ENCODE data around the gene UBE3C.
A peak's percentile ranks its signal among the peaks of the same experiment; 100 is the strongest.
"Not testable (repeated sequence)": the region's sequence is repeated elsewhere in the genome, so short reads cannot be mapped to it uniquely, and the experiment has no call there.

Gene UBE3C

GRCh38 chr7:157129907-157130460, 8.7 kb upstream of the UBE3C start:
- DNase-seq (ENCODE audit: low spot score), result no peak
- CTCF ChIA-PET, result no interaction called here
- no peak for TF ChIP-seq CTCF (conservative IDR thresholded peaks at IDR 0.05; ENCODE audit: low read depth)
- POLR2A ChIA-PET (ENCODE audit: low non-redundant PET), result no interaction called here
- no peak overlapping the region for H3K27ac ChIP-seq

GRCh38 chr7:157130849-157131248, 7.9 kb upstream of the UBE3C start:
- CTCF ChIA-PET, result interaction anchor here (1.3 kb wide), 1 partner anchor 111 kb away, joined by 3 read pairs; no protein-coding TSS in a partner anchor
- POLR2A ChIA-PET (ENCODE audit: low non-redundant PET); H3K27ac ChIP-seq; DNase-seq (ENCODE audit: low spot score): not testable (repeated sequence)

GRCh38 chr7:157132796-157133195, 5.9 kb upstream of the UBE3C start:
- ChIA-PET CTCF (no interaction called here), POLR2A (ENCODE audit: low non-redundant PET) (no interaction called here)
- no peak for TF ChIP-seq CTCF (conservative IDR thresholded peaks at IDR 0.05; ENCODE audit: low read depth)
- H3K27ac ChIP-seq, result no peak overlapping the region
- DNase-seq (ENCODE audit: low spot score), result no peak

GRCh38 chr7:157133304-157133703, 5.4 kb upstream of the UBE3C start:
- no peak overlapping the region for H3K27ac ChIP-seq
- ChIA-PET POLR2A (ENCODE audit: low non-redundant PET) (no interaction called here), CTCF (no interaction called here)
- no peak for DNase-seq (ENCODE audit: low spot score)
- TF ChIP-seq CTCF (conservative IDR thresholded peaks at IDR 0.05; ENCODE audit: low read depth), result no peak

GRCh38 chr7:157136372-157136771, 2.4 kb upstream of the UBE3C start:
- H3K27ac ChIP-seq, result peak overlapping the region; percentile 99
- DNase-seq (ENCODE audit: low spot score), result peak; percentile 55
- POLR2A ChIA-PET (ENCODE audit: low non-redundant PET), result no interaction called here
- TF ChIP-seq CTCF (conservative IDR thresholded peaks at IDR 0.05; ENCODE audit: low read depth), result no peak; the same call in 1 of the 2 replicates
- CTCF ChIA-PET, result interaction anchor here (0.6 to 0.7 kb wide), 3 partner anchors 19 to 264 kb away, joined by 3 to 6 read pairs (median 5); no protein-coding TSS in a partner anchor

- no peak for TF ChIP-seq CTCF (conservative IDR thresholded peaks at IDR 0.05; ENCODE audit: low read depth)
- no peak for DNase-seq (ENCODE audit: low spot score)
- ChIA-PET CTCF (no interaction called here), POLR2A (ENCODE audit: low non-redundant PET) (interaction anchor here (0.6 kb wide), 1 partner anchor 127 kb away, joined by 3 read pairs; the partner anchor contains the start of gene MNX1)
- H3K27ac ChIP-seq, result peak overlapping the region; percentile 99
Observed at GRCh38 chr7:157138101-157138423, 664 bp upstream of the UBE3C start.

- ChIA-PET POLR2A (ENCODE audit: low non-redundant PET) (no interaction called here), CTCF (interaction anchor here (0.6 kb wide), 1 partner anchor 247 kb away, joined by 3 read pairs; no protein-coding TSS in a partner anchor)
- H3K27ac ChIP-seq, result peak overlapping the region; percentile 99
- peak; percentile 46 for DNase-seq (ENCODE audit: low spot score)
- TF ChIP-seq CTCF (conservative IDR thresholded peaks at IDR 0.05; ENCODE audit: low read depth), result no peak
Observed at GRCh38 chr7:157139111-157139809, 534 bp downstream of the UBE3C start.

Data from RWPE1 (cell line).